Measurements from ENCODE around the gene NELFA. TPM values are rescaled to one million over a fixed set of nuclear protein-coding genes. Genes with fewer than 3 reads are reported as not detected.
A peak's percentile ranks its signal among the peaks of the same experiment; 100 is the strongest.

NELFA gene
- total RNA-seq, 1 donor from 2014 or later = 10.4 TPM

DNA sequence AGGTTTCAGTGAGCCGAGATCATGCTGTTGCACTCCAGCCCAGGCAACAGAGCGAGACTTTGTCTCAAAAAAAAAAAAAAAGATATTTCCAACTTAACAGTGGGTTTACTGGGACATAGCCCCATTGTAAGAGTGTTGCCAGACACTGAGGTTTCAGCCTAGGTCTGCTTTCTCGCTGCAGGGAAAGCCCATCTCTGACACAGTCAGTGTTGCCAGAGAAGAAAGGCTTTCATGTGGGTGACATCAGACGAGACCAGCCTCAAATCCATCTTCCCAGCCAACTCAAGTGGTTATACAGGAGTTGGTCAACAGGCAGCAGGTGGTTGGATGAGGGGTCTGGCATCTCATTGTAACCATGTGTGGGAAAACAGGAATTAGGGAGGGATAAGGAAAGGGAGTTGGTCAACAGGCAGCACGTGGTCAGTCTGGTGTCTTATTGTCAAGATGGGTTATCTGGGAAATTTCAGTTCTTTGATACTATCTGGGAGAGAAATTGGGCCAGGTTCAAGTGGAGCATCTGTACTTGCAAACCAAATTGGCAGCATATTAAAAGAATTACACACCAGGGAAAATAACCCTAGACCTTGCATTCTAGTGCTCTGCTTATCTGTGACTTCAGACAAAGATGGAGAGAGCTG is 41.1 kb downstream of the NELFA start:
- peak in 1 of 2 donors; percentile 28 for DNase-seq (ENCODE audit: low read depth in 2 of 2)

GRCh38 chr4:1964971-1965370 is 43.8 kb downstream of the NELFA start:
- no peak for DNase-seq (ENCODE audit: low read depth in 2 of 2)

DNA sequence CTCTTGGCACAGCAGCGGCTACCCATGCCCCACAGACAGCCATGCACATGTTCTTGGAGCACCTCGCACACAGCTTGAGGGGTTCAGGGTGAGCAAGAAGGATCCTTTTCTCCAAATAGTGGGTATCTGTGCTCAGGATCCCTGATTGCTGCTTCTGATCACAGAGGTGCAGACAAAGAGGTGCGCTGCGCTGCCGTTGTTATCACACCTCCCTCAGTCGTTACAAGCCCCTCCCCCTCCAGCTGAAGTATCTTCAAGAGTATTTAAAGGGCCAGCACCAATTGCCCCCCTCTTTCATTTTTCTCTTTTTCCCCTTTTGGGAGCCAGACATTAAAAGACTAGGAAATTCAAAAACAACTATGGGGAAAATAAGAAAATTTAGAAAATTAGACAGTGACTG is 44.3 kb downstream of the NELFA start:
- DNase-seq (ENCODE audit: low read depth in 2 of 2) = no peak

DNA sequence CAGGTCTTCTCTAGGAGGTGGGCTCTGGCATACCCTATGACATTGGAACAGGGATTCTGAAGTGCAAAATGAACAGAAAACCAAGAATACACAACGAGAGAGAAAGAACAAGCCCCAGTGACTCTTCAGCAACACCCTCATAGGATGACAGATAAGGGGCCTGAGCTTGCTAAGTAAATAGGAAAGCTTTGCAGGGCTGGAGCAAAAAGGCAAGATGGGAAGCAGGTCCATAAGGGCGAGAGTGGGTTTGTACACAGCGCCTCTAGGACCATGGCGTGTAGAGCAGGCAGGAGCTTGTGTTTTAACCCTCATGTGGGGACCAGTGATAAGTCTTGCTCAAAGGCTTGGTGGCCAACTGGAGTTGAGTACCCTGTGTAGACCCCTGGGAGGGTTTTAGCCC is 45.8 kb downstream of the NELFA start:
- no peak for DNase-seq (ENCODE audit: low read depth in 2 of 2)

DNA sequence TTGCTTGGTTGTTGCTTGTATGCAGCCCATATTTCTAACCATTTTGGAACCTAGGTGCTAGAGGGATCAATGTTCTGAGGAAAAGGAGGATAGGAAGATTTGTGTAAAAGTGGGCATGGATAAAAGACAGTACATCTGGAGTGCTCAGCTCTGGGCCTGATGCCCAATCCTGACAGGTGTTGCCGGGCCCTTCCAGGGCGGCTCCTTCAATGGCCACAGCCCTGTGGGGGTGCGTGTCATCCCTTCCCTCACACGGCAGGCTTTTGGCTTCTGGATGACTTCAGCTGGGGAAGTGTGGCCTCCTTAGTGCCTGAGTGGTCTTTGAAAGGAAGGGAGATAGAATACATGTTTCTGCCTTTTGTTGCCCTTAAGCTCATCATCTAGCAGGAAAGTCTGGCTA is 47.2 kb downstream of the NELFA start:
- DNase-seq (ENCODE audit: low read depth in 2 of 2) = no peak

DNA sequence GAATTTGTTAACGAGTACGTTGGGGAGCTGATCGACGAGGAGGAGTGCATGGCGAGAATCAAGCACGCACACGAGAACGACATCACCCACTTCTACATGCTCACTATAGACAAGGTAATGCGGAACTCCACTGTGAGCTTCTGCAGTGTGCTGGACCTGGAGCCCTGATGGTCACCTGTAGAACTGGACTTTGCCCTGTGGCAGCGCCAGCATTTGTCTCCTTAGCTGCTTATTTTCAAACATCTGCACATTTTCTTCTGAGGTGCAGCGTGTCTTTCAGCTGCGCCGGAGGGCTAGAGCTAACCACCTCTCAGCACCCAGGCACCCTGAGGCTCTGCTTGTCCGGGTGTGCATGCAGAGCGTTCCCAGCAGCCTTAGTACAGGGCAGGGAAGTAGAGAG is 47.7 kb downstream of the NELFA start:
- DNase-seq (ENCODE audit: low read depth in 2 of 2) = no peak

GRCh38 chr4:1960170-1960825 is 48.5 kb downstream of the NELFA start:
- no peak for DNase-seq (ENCODE audit: low read depth in 2 of 2)

GRCh38 chr4:1959104-1959384 is 49.7 kb downstream of the NELFA start:
- no peak for DNase-seq (ENCODE audit: low read depth in 2 of 2)

GRCh38 chr4:1958276-1959103 is 50.3 kb downstream of the NELFA start:
- no peak for DNase-seq (ENCODE audit: low read depth in 2 of 2)

DNA sequence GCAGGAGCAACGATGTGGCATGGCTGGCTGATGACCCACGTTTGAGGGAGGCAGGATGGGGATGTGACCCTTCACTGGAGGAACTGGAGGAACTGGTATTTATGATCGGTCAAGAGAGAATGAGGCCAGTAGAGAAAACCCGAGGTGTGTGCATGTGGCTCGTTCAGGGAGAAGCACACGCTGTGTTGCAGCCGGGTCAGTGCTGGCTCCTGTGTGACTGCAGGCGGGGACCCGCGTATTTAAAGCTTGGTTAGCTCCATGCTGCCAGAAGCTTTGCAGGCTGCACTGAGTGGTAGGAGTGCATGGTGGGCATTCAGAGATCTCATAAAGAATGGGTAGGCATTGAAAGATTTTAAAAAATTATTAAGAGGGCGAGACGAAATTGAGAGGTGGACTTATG is 52.1 kb downstream of the NELFA start:
- no peak for DNase-seq (ENCODE audit: low read depth in 2 of 2)

- DNase-seq (ENCODE audit: low read depth in 2 of 2) = no peak
These were observed 55.4 kb downstream of the NELFA start for GRCh38 chr4:1953335-1953734.

GRCh38 chr4:1952719-1953118 is 56.1 kb downstream of the NELFA start:
- no peak for DNase-seq (ENCODE audit: low read depth in 2 of 2)

GRCh38 chr4:1952058-1952700 is 56.6 kb downstream of the NELFA start:
- DNase-seq (ENCODE audit: low read depth in 2 of 2) = no peak

DNA sequence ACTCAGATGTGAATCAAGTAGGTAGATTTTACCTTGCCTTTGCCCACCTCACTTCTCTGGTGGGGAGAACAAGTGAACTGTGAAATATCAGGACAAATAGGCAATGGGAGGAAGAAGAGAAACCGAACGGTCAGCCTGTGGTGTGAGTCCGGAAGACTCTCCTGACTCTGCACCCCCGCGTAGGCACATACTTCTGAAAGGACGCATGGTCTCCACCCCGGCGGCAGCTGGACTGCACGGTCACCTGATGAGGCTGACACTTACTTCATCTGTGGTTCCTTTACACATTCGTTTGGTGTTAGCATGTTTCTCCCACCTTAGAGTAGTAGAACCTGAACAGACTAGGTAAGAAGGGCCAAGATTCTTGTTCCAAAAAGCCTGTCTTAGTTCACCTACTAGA is 58.4 kb downstream of the NELFA start:
- DNase-seq (ENCODE audit: low read depth in 2 of 2) = no peak

DNA sequence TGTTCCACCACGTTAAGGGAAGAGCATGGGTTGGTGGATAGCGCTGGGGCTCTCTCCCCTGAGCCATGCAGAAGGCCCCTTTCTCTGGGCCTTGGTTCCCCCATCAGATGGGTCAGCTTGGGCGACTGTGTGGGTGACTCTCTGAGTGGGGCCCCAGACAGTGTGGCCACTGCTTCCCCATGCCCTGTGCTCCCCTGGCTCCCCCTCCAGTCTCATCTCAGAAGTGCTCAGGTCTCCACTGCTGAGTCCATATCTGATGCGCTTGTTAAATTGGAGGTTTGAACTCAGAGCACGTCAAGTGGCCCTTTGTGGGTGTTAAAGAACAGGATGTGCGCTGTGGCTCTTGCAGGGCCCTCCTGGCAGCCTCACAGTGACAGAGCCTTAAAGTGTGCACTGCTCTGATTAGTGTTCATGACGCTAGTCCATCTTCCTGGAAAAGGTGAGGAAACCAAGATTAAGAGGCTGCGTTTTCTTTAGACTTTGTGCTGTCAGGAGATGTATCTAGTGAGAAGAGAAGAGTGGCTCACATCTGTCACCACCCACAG is 59.8 kb downstream of the NELFA start:
- DNase-seq (ENCODE audit: low read depth in 2 of 2) = no peak

GRCh38 chr4:1948232-1948631 is 60.5 kb downstream of the NELFA start:
- DNase-seq (ENCODE audit: low read depth in 2 of 2) = no peak

DNA sequence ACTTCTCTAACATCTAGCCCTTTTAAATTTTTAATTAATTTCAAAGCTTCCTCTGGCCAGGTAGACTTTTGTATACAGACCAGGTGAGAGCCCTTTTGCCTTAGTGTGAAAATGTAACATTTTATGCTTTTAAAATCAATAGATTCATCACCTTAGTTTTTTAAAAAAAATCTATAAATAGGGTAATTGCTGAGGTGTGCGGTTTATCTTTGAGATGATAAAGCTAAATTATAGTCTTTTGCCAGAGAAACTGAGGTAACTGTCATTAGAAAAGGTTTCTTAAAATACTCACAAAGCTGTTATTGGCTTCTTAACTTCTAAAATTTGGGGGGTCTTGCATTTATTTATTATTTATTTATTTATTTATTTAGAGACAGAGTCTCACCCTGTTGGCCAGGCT is 62.9 kb downstream of the NELFA start:
- DNase-seq (ENCODE audit: low read depth in 2 of 2) = no peak

DNA sequence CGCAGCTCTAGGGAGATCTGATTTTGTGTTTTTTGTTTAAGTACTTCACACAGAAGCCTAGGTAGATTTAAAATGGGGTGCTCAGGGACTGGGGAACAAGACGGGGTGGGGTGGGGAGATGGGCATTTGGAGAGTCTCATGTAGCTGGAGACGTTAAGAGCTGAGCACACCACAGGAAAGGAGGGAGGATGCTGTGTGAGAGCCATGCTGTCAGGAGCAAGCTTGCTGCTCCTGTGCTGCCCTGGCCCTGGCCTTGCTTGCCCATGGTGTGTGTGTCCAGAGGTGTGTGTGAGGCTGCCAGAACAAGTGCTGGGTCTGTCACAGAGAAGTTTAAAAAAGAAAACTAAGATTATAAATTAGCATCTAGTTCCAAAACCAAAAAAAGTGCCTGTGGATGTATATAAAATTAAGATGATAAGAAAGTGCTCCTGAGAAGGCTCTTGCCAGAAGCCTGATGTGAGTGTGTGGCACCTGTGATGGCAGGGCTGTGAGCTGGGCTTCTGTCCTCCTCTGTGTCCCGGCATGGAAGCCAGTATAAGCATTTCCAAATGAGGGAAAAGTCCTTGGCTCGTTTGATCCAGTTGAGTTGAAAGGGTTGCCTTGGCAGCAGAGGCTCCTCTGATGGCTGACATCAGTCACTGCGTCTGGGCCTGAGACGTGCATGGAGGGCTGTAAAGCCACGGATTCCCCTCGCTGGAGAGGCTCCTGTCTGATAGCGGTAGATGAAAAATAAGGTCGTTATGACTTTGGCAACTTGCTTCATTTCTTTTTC is 63.5 kb downstream of the NELFA start:
- no peak for DNase-seq (ENCODE audit: low read depth in 2 of 2)

GRCh38 chr4:1943928-1944327 is 64.8 kb downstream of the NELFA start:
- DNase-seq (ENCODE audit: low read depth in 2 of 2) = no peak

DNA sequence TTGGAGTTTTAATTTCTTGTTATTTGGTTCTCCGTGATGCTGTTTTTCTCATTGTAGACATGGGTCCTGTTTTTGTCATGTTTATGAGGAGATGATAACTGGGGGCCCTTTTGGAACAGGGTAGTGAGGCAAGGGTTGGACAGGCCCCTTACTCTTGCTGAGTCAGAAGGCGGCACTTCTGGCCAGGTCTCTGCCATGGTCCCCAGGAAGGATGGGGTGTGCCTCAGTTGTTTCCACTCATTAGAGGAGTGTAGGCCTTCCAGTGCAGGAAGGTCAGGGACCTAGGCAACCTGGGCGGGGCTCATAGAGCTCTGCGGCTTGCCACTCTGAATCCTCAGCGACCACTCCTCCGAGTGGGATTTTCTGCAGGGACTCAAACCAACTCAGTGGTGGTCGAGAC is 68.2 kb downstream of the NELFA start:
- peak in 1 of 2 donors; percentile 20 for DNase-seq (ENCODE audit: low read depth in 2 of 2)
